PC-3 (cell line): Measurements from ENCODE around the gene STX4. TPM values are rescaled to one million over a fixed set of nuclear protein-coding genes. Genes with fewer than 3 reads are reported as not detected.

Experiments used
- ATAC-seq: fragments of 200-7000 bp; cut with Tn5 transposase; 2 replicates; pipeline ENCODE4 v1.9.1; 2020; ENCODE audit warnings: mild to moderate bottlenecking, moderate library complexity
- BruUV-seq: library from RNA; stranded (reverse); fragments of 400-500 nt; replicated peaks from 2 replicates; lab custom pipeline; 2021; lab: Mats Ljungman, UMichigan
- CTCF ChIA-PET: fragments of 300-600 bp; sonication (Branson Sonifier 250); formaldehyde crosslinking; loops from one replicate; lab custom pipeline; 2022; ENCODE audit warnings: antibody characterized with exemption; lab: Charles Lee
- POLR2A ChIA-PET: fragments of 300-600 bp; sonication (Branson Sonifier 250); formaldehyde crosslinking; loops from one replicate; lab custom pipeline; 2022; ENCODE audit warnings: antibody characterized with exemption; ENCODE audit not compliant: unreplicated experiment; lab: Charles Lee
- DNase-seq: peaks from one replicate; pipeline ENCODE4 v3.0.0-alpha.2; 2015
- H2AFZ ChIP-seq: fragments of 300-600 bp; sonication (generic); 2 replicates; pipeline ENCODE4 v1.6.0; 2016; ENCODE audit warnings: antibody characterized with exemption, low read length
- H3F3A ChIP-seq: fragments of 300-600 bp; sonication (generic); one replicate; pipeline ENCODE4 v1.6.0; 2017; ENCODE audit warnings: antibody characterized with exemption, low read length, control low read depth, mild to moderate bottlenecking; ENCODE audit not compliant: unreplicated experiment
- H3K27ac ChIP-seq: fragments of 300-600 bp; sonication (generic); 2 replicates; pipeline ENCODE4 v1.5.1; 2016; ENCODE audit warnings: mild to moderate bottlenecking, low read length
- H3K27me3 ChIP-seq: fragments of 300-600 bp; sonication (generic); 2 replicates; pipeline ENCODE4 v1.6.1; 2016; ENCODE audit warnings: low read length, mixed read lengths
- H3K36me3 ChIP-seq: fragments of 300-600 bp; sonication (generic); 2 replicates; pipeline ENCODE4 v1.6.1; 2016; ENCODE audit warnings: low read depth, mixed run types, low read length, mixed read lengths
- H3K4me1 ChIP-seq: fragments of 300-600 bp; sonication (generic); 2 replicates; pipeline ENCODE4 v1.5.1; 2016; ENCODE audit warnings: low read length; ENCODE audit not compliant: insufficient read depth
- H3K4me2 ChIP-seq: fragments of 300-600 bp; sonication (generic); 2 replicates; pipeline ENCODE4 v1.6.0; 2016; ENCODE audit warnings: low read length
- H3K4me3 ChIP-seq: fragments of 300-600 bp; sonication (generic); 2 replicates; pipeline ENCODE4 v1.5.1; 2016; ENCODE audit warnings: mild to moderate bottlenecking, low read length, mixed read lengths
- H3K79me2 ChIP-seq: fragments of 300-600 bp; sonication (generic); 2 replicates; pipeline ENCODE4 v1.6.1; 2017; ENCODE audit warnings: low read length, mixed read lengths
- H3K9ac ChIP-seq: fragments of 300-600 bp; sonication (generic); 2 replicates; pipeline ENCODE4 v1.6.0; 2016; ENCODE audit warnings: mild to moderate bottlenecking, low read length
- H3K9me2 ChIP-seq: fragments of 300-600 bp; sonication (generic); replicated peaks from 2 replicates; pipeline ENCODE4 v1.6.1; 2016; ENCODE audit warnings: mixed run types, low read length, mixed read lengths
- H3K9me3 ChIP-seq: fragments of 300-600 bp; sonication (generic); 2 replicates; pipeline ENCODE4 v1.6.1; 2016; ENCODE audit warnings: low read length, mixed read lengths
- H4K20me1 ChIP-seq: fragments of 300-600 bp; sonication (generic); 2 replicates; pipeline ENCODE4 v1.6.1; 2016; ENCODE audit warnings: low read length, mixed read lengths
- EZH2 ChIP-seq: fragments of 300-600 bp; sonication (generic); IDR thresholded peaks from one replicate; pipeline ENCODE4 v1.6.1; 2017; ENCODE audit warnings: antibody characterized with exemption, mild to moderate bottlenecking, low read length; ENCODE audit not compliant: unreplicated experiment
- EZH2phosphoT487 ChIP-seq: fragments of 300-600 bp; sonication (generic); IDR thresholded peaks from 2 replicates; pipeline ENCODE4 v1.6.1; 2018; ENCODE audit warnings: mild to moderate bottlenecking, antibody characterized with exemption, low read length, borderline replicate concordance
- intact Hi-C: fragments of 100-400 bp; cut with micrococcal nuclease; formaldehyde crosslinking; loops from 2 replicates; pipeline ENCODE4 v1.9.0; 2023
- total RNA-seq: library from RNA; depleted of rRNA; stranded (reverse); fragments of >200 nt; gene quantifications from 2 replicates; pipeline ENCODE4 v1.2.3, GENCODE V29; 2014
- TF ChIP-seq, protein P1 (sequence below): fragments of 300-600 bp; sonication (generic); conservative IDR thresholded peaks from 2 replicates; pipeline ENCODE4 v1.5.1; 2017; ENCODE audit warnings: antibody characterized with exemption, low read depth, mild to moderate bottlenecking, low read length

Gene STX4
- total RNA-seq, 1 experiment from 2014 or later, result 27.4 TPM

DNA sequence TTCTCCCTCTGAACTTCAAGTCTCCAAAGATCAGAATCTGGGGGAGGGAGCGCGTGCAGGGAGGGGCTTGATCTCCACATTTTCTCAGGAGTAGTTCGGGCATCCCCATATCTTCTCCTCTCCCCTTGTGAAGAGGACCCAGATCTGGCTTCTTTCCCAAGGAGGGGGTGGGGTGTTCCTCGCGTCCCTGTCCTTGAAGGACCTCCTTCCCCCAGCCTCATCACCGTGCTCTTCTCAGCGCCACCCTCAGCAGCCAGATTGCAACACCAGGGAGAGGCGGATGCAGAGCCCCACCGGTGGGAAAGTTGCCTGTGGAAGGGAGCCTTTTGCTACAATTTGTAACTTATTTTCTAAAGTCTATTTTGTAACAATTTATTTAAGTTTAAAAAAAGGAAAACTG, 49.7 kb downstream of the STX4 start:
- DNase-seq (no peak), ATAC-seq (no peak)
- H3K79me2 ChIP-seq, result no peaks in the 10 kb centered on the region
- H3K36me3 ChIP-seq, result peaks cover 3% of the 10 kb centered on the region; the same call in 1 of the 2 replicates
- H3K27me3 ChIP-seq, result no peaks in the 10 kb centered on the region
- TF ChIP-seq, protein P1, sequence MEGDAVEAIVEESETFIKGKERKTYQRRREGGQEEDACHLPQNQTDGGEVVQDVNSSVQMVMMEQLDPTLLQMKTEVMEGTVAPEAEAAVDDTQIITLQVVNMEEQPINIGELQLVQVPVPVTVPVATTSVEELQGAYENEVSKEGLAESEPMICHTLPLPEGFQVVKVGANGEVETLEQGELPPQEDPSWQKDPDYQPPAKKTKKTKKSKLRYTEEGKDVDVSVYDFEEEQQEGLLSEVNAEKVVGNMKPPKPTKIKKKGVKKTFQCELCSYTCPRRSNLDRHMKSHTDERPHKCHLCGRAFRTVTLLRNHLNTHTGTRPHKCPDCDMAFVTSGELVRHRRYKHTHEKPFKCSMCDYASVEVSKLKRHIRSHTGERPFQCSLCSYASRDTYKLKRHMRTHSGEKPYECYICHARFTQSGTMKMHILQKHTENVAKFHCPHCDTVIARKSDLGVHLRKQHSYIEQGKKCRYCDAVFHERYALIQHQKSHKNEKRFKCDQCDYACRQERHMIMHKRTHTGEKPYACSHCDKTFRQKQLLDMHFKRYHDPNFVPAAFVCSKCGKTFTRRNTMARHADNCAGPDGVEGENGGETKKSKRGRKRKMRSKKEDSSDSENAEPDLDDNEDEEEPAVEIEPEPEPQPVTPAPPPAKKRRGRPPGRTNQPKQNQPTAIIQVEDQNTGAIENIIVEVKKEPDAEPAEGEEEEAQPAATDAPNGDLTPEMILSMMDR, result no peak
- TF ChIP-seq EZH2, result no peak
- TF ChIP-seq EZH2phosphoT487, result no peak
- H3K9me3 ChIP-seq, result no peaks in the 10 kb centered on the region
- CTCF ChIA-PET, result no interaction called here
- no peaks in the 10 kb centered on the region for H3K9me2 ChIP-seq
- H3K4me2 ChIP-seq, result no peak overlapping the region
- no peaks in the 10 kb centered on the region for H3F3A ChIP-seq
- intact Hi-C loops, result no loop called here
- H3K27ac ChIP-seq, result no peak overlapping the region
- no peaks in the 10 kb centered on the region for H4K20me1 ChIP-seq
- POLR2A ChIA-PET, result no interaction called here
- H3K4me3 ChIP-seq, result no peak overlapping the region
- H3K4me1 ChIP-seq, result no peaks in the 10 kb centered on the region
- BruUV-seq, result no TSS peak
- H2AFZ ChIP-seq, result no peak overlapping the region
- H3K9ac ChIP-seq, result no peak overlapping the region

DNA sequence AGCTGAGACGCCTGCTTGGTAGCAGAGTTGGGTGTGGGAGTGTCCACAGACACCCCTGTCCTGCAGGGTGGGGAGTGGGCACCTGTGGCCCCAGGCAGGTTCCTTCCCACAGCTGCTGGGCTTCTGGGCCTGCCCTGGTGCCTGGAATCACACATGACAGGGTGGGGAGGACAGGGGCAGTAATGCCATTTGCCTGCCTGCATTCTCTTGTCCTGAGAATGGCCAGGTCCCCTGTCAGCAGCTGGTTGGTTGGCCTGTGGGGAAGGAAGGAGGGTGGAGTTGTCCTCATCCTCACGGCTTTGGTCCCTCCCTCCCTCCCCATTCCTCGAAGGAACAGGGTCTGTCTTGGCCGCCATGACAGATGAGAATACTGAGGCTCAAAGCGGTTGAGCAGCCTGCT, 50.2 kb downstream of the STX4 start:
- no peaks in the 10 kb centered on the region for H3F3A ChIP-seq
- ATAC-seq (no peak), DNase-seq (no peak)
- ChIA-PET CTCF (no interaction called here), POLR2A (no interaction called here)
- no peaks in the 10 kb centered on the region for H3K79me2 ChIP-seq
- no peaks in the 10 kb centered on the region for H3K9me3 ChIP-seq
- H3K4me1 ChIP-seq, result no peaks in the 10 kb centered on the region
- H3K27ac ChIP-seq, result no peak overlapping the region
- H4K20me1 ChIP-seq, result no peaks in the 10 kb centered on the region
- no TSS peak for BruUV-seq
- H3K27me3 ChIP-seq, result no peaks in the 10 kb centered on the region
- intact Hi-C loops, result no loop called here
- no peak overlapping the region for H3K9ac ChIP-seq
- no peak for TF ChIP-seq EZH2
- TF ChIP-seq, protein P1, result no peak
- TF ChIP-seq EZH2phosphoT487, result no peak
- no peaks in the 10 kb centered on the region for H3K9me2 ChIP-seq
- H3K4me3 ChIP-seq, result no peak overlapping the region
- H3K36me3 ChIP-seq, result no peaks in the 10 kb centered on the region
- H3K4me2 ChIP-seq, result no peak overlapping the region
- H2AFZ ChIP-seq, result no peak overlapping the region

DNA sequence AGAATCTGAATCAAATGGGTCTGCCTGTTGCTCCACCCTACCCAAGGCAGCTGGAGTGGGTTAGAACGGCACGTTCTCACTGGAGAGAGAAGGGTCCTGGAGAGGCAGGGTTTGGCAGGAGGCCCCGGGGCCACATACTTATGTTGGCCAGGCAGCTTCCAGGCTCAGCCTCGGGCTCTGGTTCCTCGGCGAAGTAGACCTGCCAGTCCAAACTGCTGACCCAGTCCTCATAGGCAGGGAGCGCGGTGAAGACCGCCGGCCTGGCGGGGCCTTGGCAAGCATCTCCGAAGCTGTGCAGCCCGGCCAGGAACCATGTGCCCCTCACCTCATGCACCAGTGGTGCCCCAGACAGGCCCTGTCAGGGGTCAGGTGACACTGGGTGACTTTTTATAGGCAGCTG, 50.6 kb downstream of the STX4 start:
- H3K36me3 ChIP-seq, result no peaks in the 10 kb centered on the region
- no peak overlapping the region for H3K4me3 ChIP-seq
- intact Hi-C loops, result no loop called here
- no peak for TF ChIP-seq EZH2
- TF ChIP-seq, protein P1, result no peak
- TF ChIP-seq EZH2phosphoT487, result no peak
- H4K20me1 ChIP-seq, result no peaks in the 10 kb centered on the region
- H3K4me1 ChIP-seq, result no peaks in the 10 kb centered on the region
- H2AFZ ChIP-seq, result no peak overlapping the region
- H3K9me2 ChIP-seq, result no peaks in the 10 kb centered on the region
- no peak for DNase-seq
- no TSS peak for BruUV-seq
- ChIA-PET POLR2A (no interaction called here), CTCF (no interaction called here)
- H3K79me2 ChIP-seq, result no peaks in the 10 kb centered on the region
- H3F3A ChIP-seq, result no peaks in the 10 kb centered on the region
- ATAC-seq, result no peak
- H3K9me3 ChIP-seq, result no peaks in the 10 kb centered on the region
- H3K27ac ChIP-seq, result no peak overlapping the region
- H3K4me2 ChIP-seq, result no peak overlapping the region
- no peaks in the 10 kb centered on the region for H3K27me3 ChIP-seq
- H3K9ac ChIP-seq, result no peak overlapping the region
